Esophagus squamous epithelium (tissue), 4 donors: ENCODE data around the gene C1orf53.

Experiments
- CTCF ChIP-seq, 6 experiments: fragments of 450-650 bp in 4 of 6; fragments of 200-600 bp in 2 of 6; sonication (generic) in 2 of 6; IDR thresholded peaks; one replicate each; pipeline ENCODE4 v1.5.1; 2016 to 2019; ENCODE audit warnings: antibody characterized with exemption in 6 of 6, mild to moderate bottlenecking in 4 of 6, moderate library complexity in 4 of 6
- POLR2A ChIP-seq, 4 donors: fragments of 450-650 bp; IDR thresholded peaks; one replicate each; pipeline ENCODE4 v1.6.1; 2017; ENCODE audit warnings: antibody characterized with exemption in 4 of 4, mild to moderate bottlenecking in 4 of 4, moderate library complexity in 3 of 4

- peak in 5 of 6 experiments; percentile 46 to 72 (median 57) for TF ChIP-seq CTCF (IDR thresholded peaks at IDR 0.05)
- no peak for TF ChIP-seq POLR2A (IDR thresholded peaks at IDR 0.05)
These were observed 22.2 kb downstream of the C1orf53 start for GRCh38 chr1:197924516-197925123.
